A673 (cell line): ENCODE measurements around the gene MLPH.

Experiments used
- EZH2 ChIP-seq: fragments of 200-600 bp; sonication (generic); IDR thresholded peaks from 2 replicates; pipeline ENCODE4 v1.6.1; 2017; ENCODE audit warnings: borderline replicate concordance, low read depth, mild to moderate bottlenecking, mixed read lengths, antibody characterized with exemption, low read length; ENCODE audit not compliant: poor library complexity, severe bottlenecking
- TF ChIP-seq, protein P1 (sequence below): fragments of 300-800, 200-600 bp; sonication (generic); conservative IDR thresholded peaks from 2 replicates; pipeline ENCODE4 v1.5.1; 2017; ENCODE audit warnings: low read depth, mild to moderate bottlenecking, antibody characterized with exemption, low read length, moderate library complexity, mixed read lengths

DNA sequence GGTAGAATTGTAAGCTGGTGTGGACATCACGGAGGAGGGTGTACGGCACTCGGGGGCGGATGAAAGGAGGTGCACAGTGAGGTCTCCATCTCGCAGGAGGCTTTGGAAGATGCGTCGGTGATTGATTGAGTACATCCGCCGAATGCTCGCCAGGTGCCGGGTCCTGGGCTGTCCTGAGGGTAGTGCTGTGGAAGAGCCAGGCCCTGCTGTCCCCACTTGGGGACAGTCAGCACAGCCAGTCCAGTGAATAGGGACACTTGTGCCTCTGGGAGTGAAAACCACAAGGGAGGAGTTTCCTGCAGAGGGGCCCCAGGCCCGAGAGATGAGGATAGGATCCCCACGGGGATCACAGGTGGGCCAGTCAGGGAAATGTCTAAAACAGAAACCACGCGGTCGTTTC lies 28.1 kb downstream of the MLPH start:
- TF ChIP-seq, protein P1, sequence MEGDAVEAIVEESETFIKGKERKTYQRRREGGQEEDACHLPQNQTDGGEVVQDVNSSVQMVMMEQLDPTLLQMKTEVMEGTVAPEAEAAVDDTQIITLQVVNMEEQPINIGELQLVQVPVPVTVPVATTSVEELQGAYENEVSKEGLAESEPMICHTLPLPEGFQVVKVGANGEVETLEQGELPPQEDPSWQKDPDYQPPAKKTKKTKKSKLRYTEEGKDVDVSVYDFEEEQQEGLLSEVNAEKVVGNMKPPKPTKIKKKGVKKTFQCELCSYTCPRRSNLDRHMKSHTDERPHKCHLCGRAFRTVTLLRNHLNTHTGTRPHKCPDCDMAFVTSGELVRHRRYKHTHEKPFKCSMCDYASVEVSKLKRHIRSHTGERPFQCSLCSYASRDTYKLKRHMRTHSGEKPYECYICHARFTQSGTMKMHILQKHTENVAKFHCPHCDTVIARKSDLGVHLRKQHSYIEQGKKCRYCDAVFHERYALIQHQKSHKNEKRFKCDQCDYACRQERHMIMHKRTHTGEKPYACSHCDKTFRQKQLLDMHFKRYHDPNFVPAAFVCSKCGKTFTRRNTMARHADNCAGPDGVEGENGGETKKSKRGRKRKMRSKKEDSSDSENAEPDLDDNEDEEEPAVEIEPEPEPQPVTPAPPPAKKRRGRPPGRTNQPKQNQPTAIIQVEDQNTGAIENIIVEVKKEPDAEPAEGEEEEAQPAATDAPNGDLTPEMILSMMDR = no peak
- no peak for TF ChIP-seq EZH2
